K562 (cell line): Measurements from ENCODE around the gene COPS8. TPM values are rescaled to one million over a fixed set of nuclear protein-coding genes. Genes with fewer than 3 reads are reported as not detected.

Experiments used
- ATAC-seq: fragments of 200-7000 bp; cut with Tn5 transposase; 3 replicates; pipeline ENCODE4 v1.9.1; 2020; ENCODE audit warnings: moderate library complexity
- BruUV-seq: library from RNA; stranded (reverse); fragments of 400-500 nt; replicated peaks from 2 replicates; lab custom pipeline; 2021; lab: Mats Ljungman, UMichigan
- CTCF ChIA-PET: fragments of 300-600 bp; formaldehyde crosslinking; extraction: SDS; loops from one replicate; lab custom pipeline; 2021; ENCODE audit warnings: low intra/inter-chr PET ratio; lab: Yijun Ruan, JAX
- POLR2A ChIA-PET: fragments of 300-600, 350-650 bp; sonication (Branson Sonifier 250); formaldehyde crosslinking; extraction: SDS; loops from one replicate; lab custom pipeline; 2021; ENCODE audit warnings: antibody characterized with exemption, inconsistent platforms; lab: Yijun Ruan, JAX
- DNase-seq, 4 experiments: peaks; one replicate each; pipeline versions ENCODE4 v3.0.0 to v3.0.0-alpha.2; 2011 to 2018; ENCODE audit warnings: low spot score in 3 of 4, mixed read lengths in 3 of 4; ENCODE audit errors: extremely low read depth in 1 of 4
- FAIRE-seq: peaks from 2 replicates; lab custom pipeline; 2011; peaks lifted over from hg19 to GRCh38; lab: Jason Lieb, UNC
- H2AFZ ChIP-seq: 2 replicates; pipeline ENCODE4 v1.6.0; 2011; ENCODE audit warnings: low read depth, low read length, control low read depth, inconsistent platforms
- H3K27ac ChIP-seq: fragments of 200-600 bp; 3 replicates; pipeline ENCODE4 v1.8.0; 2011; ENCODE audit warnings: low read depth, mild to moderate bottlenecking, control low read depth, inconsistent platforms, low read length, moderate library complexity, mixed read lengths; ENCODE audit errors: extremely low read depth
- H3K27me3 ChIP-seq, 2 experiments: fragments of 300-600 bp in 1 of 2; 2 replicates in 1 of 2; 3 replicates in 1 of 2; pipeline versions ENCODE4 v1.6.0 to v1.8.0; 2011; ENCODE audit warnings: inconsistent platforms in 2 of 2, low read length in 2 of 2, mild to moderate bottlenecking in 1 of 2, mixed read lengths in 1 of 2, moderate library complexity in 1 of 2; ENCODE audit not compliant: control insufficient read depth in 2 of 2, insufficient read depth in 2 of 2
- H3K36me3 ChIP-seq: fragments of 300-600 bp; 3 replicates; pipeline ENCODE4 v1.8.0; 2011; ENCODE audit warnings: mild to moderate bottlenecking, low read length, inconsistent platforms; ENCODE audit not compliant: control insufficient read depth, insufficient read depth
- H3K4me1 ChIP-seq, 2 experiments: fragments of 200-600 bp in 1 of 2; replicated peaks in 1 of 2; 2 replicates in 1 of 2; 3 replicates in 1 of 2; pipeline versions ENCODE4 v1.5.1 to v1.8.0; 2011; ENCODE audit warnings: inconsistent platforms in 2 of 2, low read length in 2 of 2, mild to moderate bottlenecking in 1 of 2, mixed read lengths in 1 of 2, moderate library complexity in 1 of 2; ENCODE audit not compliant: control insufficient read depth in 2 of 2, insufficient read depth in 2 of 2
- H3K4me2 ChIP-seq: 2 replicates; pipeline ENCODE4 v1.6.1; 2011; ENCODE audit warnings: low read length, control low read depth, inconsistent platforms, mixed read lengths; ENCODE audit not compliant: insufficient read depth
- H3K4me3 ChIP-seq: fragments of 200-600 bp; sonication (generic), shearing (Covaris generic); 2 replicates; pipeline ENCODE4 v1.5.1; 2016; ENCODE audit warnings: control low read depth, inconsistent platforms
- H3K79me2 ChIP-seq: fragments of 200-600 bp; 3 replicates; pipeline ENCODE4 v1.8.0; 2011; ENCODE audit warnings: low read length, inconsistent platforms; ENCODE audit not compliant: control insufficient read depth, insufficient read depth
- H3K9ac ChIP-seq, 2 experiments: 2 replicates each; pipeline versions ENCODE4 v1.6.0 to v1.6.1; 2011; ENCODE audit warnings: low read depth in 2 of 2, low read length in 2 of 2, control low read depth in 1 of 2, inconsistent platforms in 1 of 2, mild to moderate bottlenecking in 1 of 2, mixed read lengths in 1 of 2; ENCODE audit not compliant: insufficient read depth in 1 of 2
- H3K9me1 ChIP-seq: one replicate; pipeline ENCODE4 v1.6.0; 2011; ENCODE audit warnings: inconsistent platforms, mild to moderate bottlenecking, low read length, moderate library complexity; ENCODE audit not compliant: control insufficient read depth, insufficient read depth
- H3K9me3 ChIP-seq: replicated peaks from 2 replicates; pipeline ENCODE4 v1.5.1; 2011; ENCODE audit warnings: low read depth, low read length, inconsistent platforms; ENCODE audit not compliant: control insufficient read depth, insufficient read depth
- H4K20me1 ChIP-seq: replicated peaks from 2 replicates; pipeline ENCODE4 v1.6.1; 2011; ENCODE audit warnings: low read length, inconsistent platforms, mixed read lengths; ENCODE audit not compliant: control insufficient read depth, insufficient read depth
- CTCF ChIP-seq, 3 experiments: IDR thresholded peaks in 2 of 3; conservative IDR thresholded peaks in 1 of 3; 2 replicates each; pipeline ENCODE4 v1.5.1; 2011 to 2012; ENCODE audit warnings: low read length in 3 of 3, mild to moderate bottlenecking in 3 of 3, control low read depth in 2 of 3, improper control_type of control experiment in 1 of 3, inconsistent platforms in 1 of 3, low read depth in 1 of 3, mixed read lengths in 1 of 3, moderate library complexity in 1 of 3; ENCODE audit not compliant: insufficient read depth in 2 of 3
- CXXC5 ChIP-seq: fragments of 250-450 bp; sonication (Bioruptor Pico); IDR thresholded peaks from 2 replicates; pipeline ENCODE4 v1.8.0; 2022; ENCODE audit warnings: inconsistent platforms, mild to moderate bottlenecking, moderate library complexity
- PHF21A ChIP-seq: fragments of 450-650 bp; IDR thresholded peaks from 2 replicates; pipeline ENCODE4 v1.6.1; 2017; ENCODE audit warnings: low read depth, borderline replicate concordance
- RBFOX2 ChIP-seq: fragments of 200-400 bp; formaldehyde crosslinking; IDR thresholded peaks from 2 replicates; pipeline ENCODE4 v1.6.1; 2017; ENCODE audit warnings: low read depth, mild to moderate bottlenecking, low read length, moderate library complexity
- TCF7L2 ChIP-seq: fragments of 150-350 bp; IDR thresholded peaks from 2 replicates; pipeline ENCODE4 v1.6.1; 2016; ENCODE audit warnings: low read depth, mild to moderate bottlenecking, low read length, moderate library complexity
- ZNF561 ChIP-seq: fragments of 450-650 bp; formaldehyde crosslinking; conservative IDR thresholded peaks from 2 replicates; pipeline ENCODE4 v1.4.0; 2020; ENCODE audit warnings: mild to moderate bottlenecking, moderate library complexity
- ZNF668 ChIP-seq: fragments of 250-450 bp; sonication (Bioruptor Pico); IDR thresholded peaks from 2 replicates; pipeline ENCODE4 v1.8.0; 2022; ENCODE audit warnings: mild to moderate bottlenecking, inconsistent platforms
- WGBS: fragments of 100-300 bp; shearing (Covaris generic); methylation state at CpG from one replicate; pipeline ENCODE4 v1.1.6; 2016; ENCODE audit warnings: low coverage, mixed read lengths; ENCODE audit not compliant: insufficient coverage; ENCODE audit errors: missing lambda C conversion rate; 5-methylcytosine and 5-hydroxymethylcytosine counted together
- in situ Hi-C: fragments of 300-500 bp; cut with MboI; formaldehyde crosslinking; loops from 4 replicates; pipeline ENCODE4 v1.15.0; 2018; ENCODE audit warnings: inconsistent platforms, mixed read lengths
- intact Hi-C: fragments of 100-400 bp; cut with micrococcal nuclease; formaldehyde crosslinking; loops from 2 replicates; pipeline ENCODE4 v1.14.2; 2022
- polyA plus RNA-seq, 8 experiments: library from polyadenylated mRNA; depleted of rRNA in 4 of 8; stranded (reverse) in 5 of 8; unstranded in 3 of 8; fragments of >200 nt; fragmentation: Nextera tagmentation in 2 of 8; fragmentation: Illumina TruSeq in 1 of 8; extraction: Ambion mirVana in 2 of 8; extraction: Trizol in 1 of 8; gene quantifications; 2 replicates each; pipeline versions ENCODE4 v1.2.1 to v1.2.3, GENCODE V29; 2011 to 2014; ENCODE audit warnings: inconsistent platforms in 1 of 8, missing spikeins in 1 of 8
- total RNA-seq, 7 experiments: library from RNA; depleted of rRNA in 6 of 7; stranded (reverse); fragments of >200 nt in 6 of 7; fragmentation: Illumina TruSeq in 2 of 7; extraction: Trizol in 2 of 7; gene quantifications; 2 replicates each; pipeline versions ENCODE4 v1.2.1 to v1.2.3, GENCODE V29; 2011 to 2021; ENCODE audit warnings: low replicate concordance in 1 of 7

Gene COPS8
- total and polyA plus RNA-seq, 9 of the 15 experiments (the other 6 are each of a cell fraction or from before 2014, with no cell fraction given): 28.2 to 97.3 (median 58.9) TPM

GRCh38 chr2:237132799-237133198 lies 47.1 kb downstream of the COPS8 start (continued):
- no peak for TF ChIP-seq RBFOX2
- TF ChIP-seq ZNF668: no peak
- TF ChIP-seq TCF7L2: no peak
- TF ChIP-seq PHF21A: no peak
- TF ChIP-seq CTCF (IDR thresholded peaks at IDR 0.05 in 2 of 3, conservative IDR thresholded peaks at IDR 0.05 in 1 of 3; ENCODE audit: insufficient read depth in 2 of 3, low read depth in 1 of 3, low read length in 3 of 3): peak in 2 of 3 experiments; percentile 47; a peak in 4 of 6 replicates
- no peak for TF ChIP-seq CXXC5 (CRISPR knock-in tag)

GRCh38 chr2:237134321-237135230 lies 48.9 kb downstream of the COPS8 start:
- H3K79me2 ChIP-seq: no peaks in the 10 kb centered on the region
- POLR2A ChIA-PET: no interaction called here
- whole genome bisulfite sequencing: 0% methylated on average over 4 of the region's 4 CpGs
- H3K36me3 ChIP-seq: no peaks in the 10 kb centered on the region; the same call in 2 of the 3 replicates
- H3K27me3 ChIP-seq: no peaks in the 10 kb centered on the region; a peak in 1 of 5 replicates
- DNase-seq: no peak
- CTCF ChIA-PET: no interaction called here
- no peaks in the 10 kb centered on the region for H4K20me1 ChIP-seq
- H3K9me1 ChIP-seq: no peaks in the 10 kb centered on the region
- BruUV-seq: no TSS peak
- in situ Hi-C loops (no loop called here), intact Hi-C loops (no loop called here)
- no peak overlapping the region for H2AFZ ChIP-seq
- H3K9me3 ChIP-seq: no peaks in the 10 kb centered on the region; the same call in 1 of the 2 replicates
- ATAC-seq: no peak
- no peak overlapping the region for H3K4me3 ChIP-seq
- no peak overlapping the region for H3K27ac ChIP-seq
- FAIRE-seq: no peak
- TF ChIP-seq ZNF561 (CRISPR knock-in tag): no peak
- H3K4me1 ChIP-seq: no peaks in the 10 kb centered on the region
- no peak overlapping the region for H3K9ac ChIP-seq
- H3K4me2 ChIP-seq: no peak overlapping the region
